ENCODE data around the gene BDH1.
"Not testable (repeated sequence)": the region's sequence is repeated elsewhere in the genome, so short reads cannot be mapped to it uniquely, and the experiment has no call there.

Gene BDH1

DNA sequence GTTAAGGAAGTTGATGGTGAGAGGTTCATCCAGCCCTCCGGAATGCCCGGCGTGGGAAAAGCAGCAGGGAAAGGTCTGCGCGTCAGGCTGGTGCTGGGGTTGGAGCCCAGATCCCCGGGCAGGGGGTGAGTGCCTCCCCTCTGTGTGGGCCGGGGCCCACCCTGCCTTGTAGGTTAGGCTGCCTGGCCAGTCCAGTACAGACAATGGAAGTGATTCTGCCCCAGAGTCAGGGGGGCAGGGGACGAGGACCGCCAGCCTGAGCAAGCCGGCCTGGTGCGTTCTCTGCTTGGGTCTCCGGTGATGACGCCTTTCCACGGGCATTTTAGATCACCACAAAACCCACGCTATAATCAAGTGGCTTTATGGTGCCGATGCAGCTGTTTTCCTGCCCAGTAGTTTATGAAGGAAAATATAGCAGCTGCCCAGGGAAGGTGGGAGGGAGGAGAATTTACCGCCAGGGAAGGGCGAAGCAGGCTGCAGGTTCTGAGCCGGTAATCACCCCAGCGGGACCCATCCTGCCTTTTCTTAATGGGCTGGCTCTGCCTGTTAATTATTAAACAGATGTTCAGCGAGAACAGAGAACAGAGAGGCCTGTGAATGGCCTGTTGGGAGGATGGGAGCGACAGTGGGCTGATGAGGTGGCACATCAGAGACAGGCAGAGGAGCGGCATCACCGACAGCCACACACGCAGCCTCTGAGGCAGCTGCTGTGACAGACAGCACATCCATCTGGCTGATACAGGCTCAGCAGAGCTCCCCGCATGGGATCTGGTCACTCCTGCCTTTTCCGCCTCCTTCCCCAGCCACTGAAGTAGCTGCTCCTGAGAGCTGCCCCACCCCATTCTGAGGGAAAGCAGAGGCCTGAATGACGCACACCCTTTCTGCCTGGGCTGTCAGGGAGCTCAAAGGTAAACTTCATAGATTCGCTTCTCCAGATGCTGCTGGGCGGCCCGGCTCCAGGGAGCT, 35.2 kb downstream of the BDH1 start:
- DNase-seq = no peak

DNA sequence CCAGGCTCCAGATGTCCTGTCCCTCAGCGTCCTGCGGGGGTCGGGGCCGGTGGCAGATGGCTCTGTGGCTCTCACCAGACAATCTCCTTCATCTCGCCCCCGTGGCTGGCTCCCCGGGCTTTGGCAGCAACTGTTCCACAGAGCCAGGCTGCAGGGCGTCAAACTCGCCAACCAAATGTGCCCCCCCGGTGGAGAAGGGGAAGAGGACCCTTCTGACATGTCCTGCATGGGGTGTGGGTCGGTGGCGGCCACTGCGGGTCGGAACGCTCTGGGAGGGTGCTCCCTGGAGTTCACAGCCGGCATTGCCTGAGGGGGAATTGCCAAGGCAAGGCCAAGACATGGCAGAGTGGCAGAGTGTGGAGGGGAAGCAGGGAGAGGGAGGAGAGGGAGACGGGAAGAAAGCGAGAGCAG, 36.0 kb downstream of the BDH1 start:
- DNase-seq = no peak

DNA sequence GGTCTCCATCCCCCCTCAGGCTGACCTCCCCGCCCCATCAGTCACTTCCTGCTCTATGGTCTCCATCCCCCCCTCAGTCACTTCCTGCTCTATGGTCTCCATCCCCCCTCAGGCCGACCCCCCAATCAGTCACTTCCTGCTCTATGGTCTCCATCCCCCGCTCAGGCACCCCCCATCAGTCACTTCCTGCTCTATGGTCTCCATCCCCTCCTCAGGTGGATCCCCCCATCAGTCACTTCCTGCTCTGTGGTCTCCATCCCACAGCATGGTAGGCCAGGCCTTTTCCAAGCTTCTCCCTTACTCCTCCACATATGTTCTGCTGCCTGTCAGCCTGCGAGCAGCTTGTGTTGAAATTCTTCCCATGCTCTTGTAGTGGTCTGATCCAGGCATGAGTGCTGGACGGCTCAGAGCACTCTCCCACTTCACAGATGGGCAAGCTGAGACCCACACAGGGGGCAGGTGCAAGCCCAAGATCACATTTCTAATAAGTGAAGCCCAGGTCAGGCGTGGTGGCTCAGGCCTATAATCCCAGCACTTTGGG, 36.8 kb downstream of the BDH1 start:
- DNase-seq = peak in 1 of 2 experiments; percentile 6

DNA sequence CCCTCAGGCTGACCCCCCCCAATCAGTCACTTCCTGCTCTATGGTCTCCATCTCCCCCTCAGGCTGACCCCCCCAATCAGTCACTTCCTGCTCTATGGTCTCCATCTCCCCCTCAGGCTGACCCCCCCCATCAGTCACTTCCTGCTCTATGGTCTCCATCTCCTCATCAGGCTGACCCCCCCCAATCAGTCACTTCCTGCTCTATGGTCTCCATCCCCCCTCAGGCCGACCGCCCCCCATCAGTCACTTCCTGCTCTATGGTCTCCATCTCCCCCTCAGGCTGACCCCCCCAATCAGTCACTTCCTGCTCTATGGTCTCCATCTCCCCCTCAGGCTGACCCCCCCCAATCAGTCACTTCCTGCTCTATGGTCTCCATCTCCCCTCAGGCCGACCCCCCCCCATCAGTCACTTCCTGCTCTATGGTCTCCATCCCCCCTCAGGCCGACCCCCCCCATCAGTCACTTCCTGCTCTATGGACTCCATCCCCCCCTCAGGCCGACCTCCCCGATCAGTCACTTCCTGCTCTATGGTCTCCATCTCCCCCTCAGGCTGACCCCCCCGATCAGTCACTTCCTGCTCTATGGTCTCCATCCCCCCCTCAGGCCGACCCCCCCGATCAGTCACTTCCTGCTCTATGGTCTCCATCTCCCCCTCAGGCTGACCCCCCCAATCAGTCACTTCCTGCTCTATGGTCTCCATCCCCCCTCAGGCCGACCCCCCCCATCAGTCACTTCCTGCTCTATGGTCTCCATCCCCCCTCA, 37.7 kb downstream of the BDH1 start:
- DNase-seq = not testable (repeated sequence)

DNA sequence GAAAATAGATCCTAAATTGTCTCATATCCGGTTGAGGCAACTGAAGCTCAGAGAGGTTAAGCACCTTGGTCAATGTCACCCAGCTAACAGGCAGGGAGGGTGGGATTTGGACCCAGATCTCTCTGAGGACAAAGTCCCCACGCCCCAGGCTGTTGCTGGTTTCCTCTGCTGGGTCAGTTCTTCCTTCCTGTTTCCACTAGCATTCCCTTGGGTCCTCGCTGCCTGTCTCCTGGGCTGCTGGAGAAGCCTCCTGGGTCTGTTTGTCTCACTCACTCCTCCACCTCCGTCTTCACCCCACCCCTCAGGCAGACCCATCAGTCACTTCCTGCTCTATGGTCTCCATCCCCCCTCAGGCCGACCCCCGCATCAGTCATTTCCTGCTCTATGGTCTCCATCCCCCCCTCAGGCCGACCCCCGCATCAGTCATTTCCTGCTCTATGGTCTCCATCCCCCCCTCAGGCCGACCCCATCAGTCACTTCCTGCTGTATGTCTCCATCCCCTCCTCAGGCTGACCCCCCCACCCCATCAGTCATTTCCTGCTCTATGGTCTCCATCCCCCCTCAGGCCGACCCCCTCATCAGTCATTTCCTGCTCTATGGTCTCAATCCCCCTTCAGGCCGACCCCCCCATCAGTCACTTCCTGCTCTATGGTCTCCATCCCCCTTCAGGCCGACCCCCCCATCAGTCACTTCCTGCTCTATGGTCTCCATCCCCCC, 38.7 kb downstream of the BDH1 start:
- DNase-seq = peak in 1 of 2 experiments; percentile 32

DNA sequence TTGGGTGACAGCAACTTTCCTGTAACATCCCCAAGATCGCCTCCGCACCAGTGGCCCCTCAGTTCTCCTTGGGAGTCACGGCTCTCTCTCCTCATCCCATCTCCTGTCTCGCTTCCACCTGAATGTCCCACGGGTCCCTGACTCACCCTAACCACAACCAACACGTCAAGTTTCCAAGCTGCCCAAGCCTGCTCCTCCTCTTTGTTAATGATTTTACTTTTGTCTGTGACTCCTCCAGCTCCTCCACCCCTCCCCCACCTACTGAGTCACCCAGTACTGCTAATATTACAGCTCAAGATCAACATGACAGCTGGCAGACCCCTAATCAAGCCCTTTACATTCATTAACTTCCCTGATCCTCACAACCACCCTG, 39.3 kb downstream of the BDH1 start:
- no peak for DNase-seq

DNA sequence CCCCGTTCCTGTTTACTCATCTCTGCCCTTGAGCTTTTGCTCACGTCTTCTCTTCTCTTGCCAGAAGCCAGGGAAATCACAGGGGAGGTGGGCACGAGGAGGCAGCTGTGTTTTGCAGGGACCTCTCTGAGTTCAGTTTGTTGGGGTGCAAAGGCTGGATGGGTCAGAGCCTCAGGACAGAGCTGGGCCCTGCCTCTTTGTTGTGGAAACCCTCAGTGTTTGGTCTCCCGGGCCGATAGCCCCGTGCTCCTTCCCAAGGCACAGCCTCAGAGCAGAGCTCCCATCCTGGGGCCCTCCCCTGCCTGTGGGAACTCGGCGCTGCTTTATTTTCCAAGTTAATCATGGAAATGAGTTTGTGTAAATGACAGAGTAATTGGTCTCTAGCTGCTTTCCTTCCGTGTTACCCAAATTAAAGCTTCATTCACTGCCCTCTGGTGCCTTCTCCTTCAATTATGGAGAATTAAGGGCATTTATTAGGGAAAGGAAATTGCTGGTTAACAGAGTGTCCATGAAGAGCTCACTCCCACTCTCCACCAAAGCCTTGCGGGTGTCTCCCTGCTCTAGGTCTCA, 40.9 kb downstream of the BDH1 start:
- DNase-seq = no peak

DNA sequence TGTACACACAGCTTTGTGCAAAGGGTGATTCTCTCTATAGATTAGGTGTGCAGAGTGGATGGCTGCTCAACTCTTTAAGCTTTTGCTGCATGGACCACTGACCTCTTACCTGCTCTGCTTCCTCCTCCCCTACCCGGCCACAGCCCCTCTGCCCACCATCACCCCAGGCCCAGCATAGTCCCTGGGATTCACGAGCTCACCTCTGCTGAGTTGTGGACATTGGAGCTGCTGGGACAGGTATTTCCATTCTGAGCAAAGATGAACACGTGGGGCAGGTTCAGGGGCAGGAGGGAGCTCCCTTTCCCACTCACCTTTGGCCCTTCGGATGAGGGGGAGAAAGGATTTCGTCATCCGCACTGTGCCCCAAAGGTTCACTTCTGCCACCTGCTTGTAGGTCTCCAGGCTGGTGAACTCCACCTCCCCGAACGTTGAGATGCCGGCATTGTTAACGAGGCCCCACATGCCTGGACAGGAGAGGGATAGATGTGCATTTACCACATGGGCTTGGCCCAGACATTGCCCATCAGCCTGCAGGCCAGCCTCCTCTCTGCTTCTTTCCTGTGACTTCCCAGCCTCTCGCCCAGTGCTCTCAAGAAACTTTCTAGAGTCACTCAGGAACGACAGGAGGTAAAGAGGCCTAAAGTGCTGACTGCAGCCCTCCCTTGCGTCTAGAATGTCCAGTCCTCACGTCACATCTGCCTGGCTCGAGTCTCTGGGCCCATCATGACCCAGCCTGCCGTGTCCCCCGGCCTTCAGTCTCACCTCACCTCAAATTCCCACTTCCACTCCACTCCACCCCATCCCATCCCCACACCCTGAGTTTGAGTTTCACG, 41.6 kb downstream of the BDH1 start:
- no peak for DNase-seq

DNA sequence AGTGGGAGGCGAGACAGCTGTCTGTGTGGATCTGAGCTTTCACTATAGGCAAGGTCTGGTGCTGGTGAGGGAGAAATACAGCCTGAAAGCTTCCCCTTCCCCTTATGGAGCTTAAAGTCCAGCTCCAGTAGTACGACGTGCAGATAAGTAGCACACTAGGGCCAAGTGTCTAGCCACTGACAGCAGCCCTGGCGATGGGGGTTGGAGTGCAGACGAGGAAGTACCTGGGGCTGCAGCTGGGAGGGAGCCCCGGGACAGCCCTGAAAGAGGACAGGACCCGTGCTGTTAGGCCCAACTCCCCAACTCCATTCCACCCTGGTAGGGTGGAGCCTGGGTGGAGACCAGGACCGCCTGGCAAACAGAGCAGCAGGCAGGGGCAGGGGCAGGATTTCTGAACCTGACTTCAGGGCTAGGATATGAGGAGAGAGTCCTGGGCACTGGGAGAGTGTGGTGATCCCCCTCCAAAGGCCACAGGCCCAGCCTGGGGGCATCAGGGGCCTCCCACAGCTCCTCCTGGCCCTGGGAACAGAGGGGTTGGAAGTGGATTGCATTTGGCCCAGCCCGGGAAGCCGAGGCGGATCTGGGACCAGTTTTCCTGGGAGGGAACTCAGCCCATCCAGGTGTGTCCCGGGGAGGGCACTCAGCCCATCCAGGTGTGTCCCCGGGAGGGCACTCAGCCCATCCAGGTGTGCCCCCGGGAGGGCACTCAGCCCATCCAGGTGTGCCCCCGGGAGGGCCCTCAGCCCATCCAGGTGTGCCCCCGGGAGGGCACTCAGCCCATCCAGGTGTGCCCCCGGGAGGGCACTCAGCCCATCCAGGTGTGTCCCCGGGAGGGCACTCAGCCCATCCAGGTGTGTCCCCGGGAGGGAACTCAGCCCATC, 42.8 kb downstream of the BDH1 start:
- no peak for DNase-seq

DNA sequence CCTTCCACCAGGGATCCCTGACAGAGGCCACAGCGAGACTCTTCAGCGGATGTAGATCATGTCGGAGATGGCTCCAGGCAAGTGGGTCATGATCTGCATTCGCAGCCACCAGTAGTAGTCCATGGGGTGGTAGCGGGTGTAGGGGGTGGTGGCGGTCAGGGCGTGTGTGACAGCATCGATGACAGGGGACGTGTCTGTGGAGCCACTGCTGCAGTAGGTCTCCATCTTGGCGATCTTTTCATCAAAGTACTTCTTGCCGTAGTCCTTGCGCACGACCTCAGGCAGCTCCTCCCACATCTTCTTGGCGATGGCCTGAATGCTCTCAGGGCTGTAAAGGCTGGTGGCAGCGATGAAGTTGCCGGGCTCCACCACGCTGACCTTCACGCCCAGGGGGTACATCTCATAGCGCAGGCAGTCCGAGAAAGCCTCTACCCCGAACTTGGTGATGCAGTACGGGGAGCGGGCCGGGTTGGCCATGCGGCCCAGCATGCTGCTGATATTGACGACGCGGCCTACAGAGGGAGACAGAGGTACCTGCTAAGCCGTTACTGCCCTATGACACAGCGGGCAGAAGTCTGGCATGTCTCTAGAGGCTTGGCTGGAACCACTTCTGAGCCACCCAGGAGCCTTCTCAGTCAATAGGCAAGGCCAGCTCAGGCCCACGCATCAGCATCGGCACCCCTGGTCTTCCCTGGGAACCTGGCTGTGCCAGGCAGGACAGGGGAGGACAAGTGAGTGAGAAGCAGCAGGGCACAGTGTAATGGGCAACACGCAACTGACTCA, 43.7 kb downstream of the BDH1 start:
- DNase-seq = no peak

DNA sequence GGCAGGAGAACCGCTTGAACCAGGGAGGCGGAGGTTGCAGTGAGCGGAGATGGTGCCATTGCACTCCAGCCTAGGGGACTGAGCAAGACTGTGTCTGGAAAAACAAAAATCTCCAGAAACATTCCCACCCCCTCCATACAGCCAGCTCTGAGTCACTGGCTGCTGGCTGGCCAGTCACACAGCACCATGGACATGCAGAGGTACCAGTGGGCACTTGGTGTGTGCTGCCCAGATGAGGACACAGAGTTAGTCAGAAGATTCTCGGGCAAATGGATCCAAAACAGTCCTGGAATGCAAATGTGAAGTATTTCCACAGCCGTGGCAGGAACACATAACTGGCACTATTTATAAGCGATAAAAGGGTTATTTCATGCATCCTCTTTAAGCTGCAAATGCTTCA, 44.6 kb downstream of the BDH1 start:
- no peak for DNase-seq

DNA sequence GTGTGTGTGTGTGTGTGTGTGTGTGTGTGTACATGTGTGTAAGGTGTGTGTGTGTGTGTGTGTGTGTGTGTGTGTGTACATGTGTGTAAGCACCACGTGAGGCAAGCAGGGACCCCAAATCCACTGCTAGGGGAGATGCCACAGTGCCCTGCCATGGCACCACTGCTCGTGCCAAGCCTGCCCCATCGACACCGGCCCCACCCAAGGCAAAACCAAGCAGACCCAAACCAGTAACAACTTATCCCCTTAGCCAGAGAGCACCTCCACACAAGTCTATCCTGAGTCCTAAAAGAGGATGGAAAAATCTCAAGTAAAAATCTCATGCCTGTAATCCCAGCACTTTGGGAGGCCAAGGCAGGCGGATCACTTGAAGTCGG, 45.1 kb downstream of the BDH1 start:
- DNase-seq = no peak

DNA sequence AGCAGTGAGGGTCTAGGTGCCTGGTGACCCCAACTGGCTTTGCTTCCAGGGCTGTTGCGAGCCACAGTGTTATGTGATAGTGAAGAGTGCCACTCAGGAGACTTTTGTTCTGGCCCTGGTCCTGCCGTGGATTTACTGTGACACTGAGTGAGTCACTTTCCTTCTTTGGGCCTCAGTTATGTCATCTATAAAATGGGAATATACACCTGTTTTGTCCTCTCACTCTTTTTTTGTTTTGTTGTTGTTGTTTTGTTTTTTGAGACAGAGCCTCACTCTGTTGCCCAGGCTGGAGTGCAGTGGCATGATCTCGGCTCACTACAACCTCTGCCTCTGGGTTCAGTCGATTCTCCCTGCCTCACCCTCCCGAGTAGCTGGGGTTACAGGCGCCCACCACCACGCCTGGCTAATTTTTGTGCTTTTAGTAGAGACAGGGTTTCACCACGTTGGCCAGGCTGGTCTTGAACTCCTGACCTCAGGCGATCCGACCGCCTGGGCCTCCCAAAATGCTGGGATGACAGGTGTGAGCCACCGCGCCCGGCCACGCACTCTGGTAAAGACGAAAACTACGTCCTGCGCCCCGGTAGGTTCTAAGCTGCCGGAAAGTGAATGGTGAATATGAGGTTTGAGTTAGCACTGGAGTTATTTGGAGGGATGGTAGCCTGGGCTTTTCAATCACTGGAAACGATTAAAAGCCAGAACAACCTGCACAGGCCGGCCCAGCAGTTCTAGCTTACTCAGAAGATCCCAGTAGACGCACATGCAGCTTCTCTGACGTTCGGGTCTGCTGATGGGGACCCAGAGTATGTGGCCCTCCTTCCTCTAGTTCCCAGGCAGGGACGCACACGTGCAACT, 46.6 kb downstream of the BDH1 start:
- DNase-seq = no peak

DNA sequence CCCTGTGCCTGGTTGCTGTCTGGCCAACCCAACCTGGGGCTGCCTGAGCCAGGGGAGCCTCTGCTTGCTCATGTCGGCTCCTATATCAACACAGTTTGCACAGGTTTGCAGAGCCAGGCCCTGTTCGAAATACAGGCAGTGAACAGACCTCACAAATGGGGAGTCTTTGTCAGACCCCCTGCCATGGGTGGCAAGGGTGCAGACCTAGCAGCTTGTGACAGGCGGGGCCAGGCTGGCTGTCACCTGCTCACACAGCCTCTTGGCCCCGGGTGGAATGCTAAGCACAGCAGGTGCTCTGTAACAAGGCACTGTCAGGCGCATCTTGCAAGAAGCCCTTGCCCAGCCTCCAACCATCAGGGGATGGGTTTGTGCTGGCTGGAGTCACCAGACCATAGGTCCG, 47.3 kb downstream of the BDH1 start:
- no peak for DNase-seq

DNA sequence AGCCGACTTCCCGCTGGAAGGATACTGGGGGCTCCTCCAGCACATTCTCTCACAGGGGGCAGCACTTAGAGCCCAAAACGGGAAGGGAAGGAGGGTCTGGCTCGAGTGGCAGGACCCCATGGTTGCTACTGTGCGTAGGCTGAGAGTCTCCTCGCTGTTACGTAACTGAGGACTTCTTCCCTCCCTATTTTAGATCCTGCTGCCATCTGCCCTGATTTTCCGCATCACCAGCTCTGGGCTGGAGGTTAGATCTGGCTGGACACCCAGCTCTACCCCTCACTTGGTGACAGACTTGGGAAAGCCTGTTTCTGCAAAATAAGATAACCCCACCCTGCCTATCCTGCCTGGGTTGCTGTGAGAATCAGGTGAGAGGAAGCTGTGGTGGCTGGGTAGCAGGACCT, 47.7 kb downstream of the BDH1 start:
- no peak for DNase-seq

DNA sequence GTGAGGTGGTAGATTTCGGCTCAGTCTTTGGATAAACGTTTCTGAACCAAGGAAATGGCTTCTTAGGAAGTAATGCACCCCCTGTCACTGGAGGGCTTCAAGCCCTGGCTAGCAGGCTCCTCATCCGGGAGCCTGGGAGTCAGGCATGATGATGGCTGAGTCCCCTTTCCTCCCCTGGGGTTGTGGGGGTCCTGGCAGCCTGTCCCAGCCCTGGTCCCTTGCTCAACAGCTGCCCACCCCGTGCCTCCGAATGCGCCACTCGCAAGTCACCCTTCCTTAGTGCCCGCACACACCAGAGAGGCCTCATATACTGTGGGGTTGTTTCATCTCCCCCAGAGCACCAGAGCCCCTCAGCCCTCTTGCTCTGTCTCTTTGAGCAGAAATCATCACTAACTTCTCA, 48.2 kb downstream of the BDH1 start:
- DNase-seq = no peak

DNA sequence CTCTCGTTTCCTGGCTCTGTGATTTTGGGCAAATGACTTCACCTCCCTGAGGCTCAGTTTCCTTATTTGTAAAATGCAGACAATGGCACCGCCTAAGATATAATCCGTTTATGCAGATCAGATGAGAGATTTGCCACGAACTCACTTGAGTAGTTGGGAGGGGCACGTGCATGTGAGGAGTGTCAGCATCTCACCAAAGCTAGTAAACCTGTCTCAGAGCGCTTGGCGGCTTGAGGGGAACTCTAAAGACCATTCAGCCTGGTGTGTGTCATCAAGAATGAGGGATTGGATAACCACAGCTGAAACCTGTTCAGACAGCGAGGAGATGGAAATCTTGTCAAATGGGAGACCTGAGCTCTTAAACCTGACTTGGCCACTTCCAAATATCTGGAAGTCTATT, 48.7 kb downstream of the BDH1 start:
- no peak for DNase-seq

DNA sequence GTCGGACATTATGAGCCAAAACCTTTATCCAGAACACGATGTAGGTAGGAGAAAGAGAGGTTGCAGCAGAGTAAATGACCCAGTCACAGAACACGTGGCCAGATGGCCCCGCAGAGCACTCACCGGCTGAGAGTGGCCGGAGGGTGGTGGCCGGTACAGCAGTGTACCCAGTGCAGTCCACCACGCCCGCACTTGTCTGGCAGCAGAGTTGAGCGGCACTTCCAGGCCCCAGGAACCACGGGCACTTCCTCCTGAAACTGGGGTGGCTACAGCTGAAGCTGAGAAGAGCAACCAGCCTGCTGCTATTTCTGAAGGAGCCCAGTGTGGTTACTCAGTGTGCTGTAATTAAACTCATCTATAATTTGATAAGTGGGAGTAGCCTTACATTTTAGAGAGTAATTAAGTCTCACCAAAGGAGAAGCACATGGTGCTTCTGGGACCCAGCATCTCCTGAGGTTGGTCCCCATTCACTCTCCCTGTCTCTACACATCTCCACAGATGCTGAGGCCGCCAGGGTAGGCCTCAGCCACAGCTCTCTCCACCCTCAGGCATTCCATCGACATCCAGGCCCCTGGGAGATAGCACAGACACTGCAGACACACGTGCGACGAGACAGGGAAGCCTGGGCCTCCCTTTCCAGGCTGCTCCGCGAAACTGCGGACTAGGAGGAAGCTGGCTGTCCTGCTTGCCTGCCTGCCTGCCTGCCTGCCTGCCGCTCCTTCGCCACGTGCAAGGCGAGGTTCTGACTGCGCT, 49.8 kb downstream of the BDH1 start:
- no peak for DNase-seq
